Activated gamma-delta T cell treated with anti-CD3 and anti-CD28 coated beads, Interleukin-2, amount 50 U/mL, for 16 hours (primary cell): ENCODE measurements around the gene GALNT6.
"Not testable (repeated sequence)": the region's sequence is repeated elsewhere in the genome, so short reads cannot be mapped to it uniquely, and the experiment has no call there.

Experiments used
- DNase-seq: peaks from one replicate; pipeline ENCODE4 v3.0.0-alpha.2; 2020; ENCODE audit warnings: low read depth

Gene GALNT6

DNA sequence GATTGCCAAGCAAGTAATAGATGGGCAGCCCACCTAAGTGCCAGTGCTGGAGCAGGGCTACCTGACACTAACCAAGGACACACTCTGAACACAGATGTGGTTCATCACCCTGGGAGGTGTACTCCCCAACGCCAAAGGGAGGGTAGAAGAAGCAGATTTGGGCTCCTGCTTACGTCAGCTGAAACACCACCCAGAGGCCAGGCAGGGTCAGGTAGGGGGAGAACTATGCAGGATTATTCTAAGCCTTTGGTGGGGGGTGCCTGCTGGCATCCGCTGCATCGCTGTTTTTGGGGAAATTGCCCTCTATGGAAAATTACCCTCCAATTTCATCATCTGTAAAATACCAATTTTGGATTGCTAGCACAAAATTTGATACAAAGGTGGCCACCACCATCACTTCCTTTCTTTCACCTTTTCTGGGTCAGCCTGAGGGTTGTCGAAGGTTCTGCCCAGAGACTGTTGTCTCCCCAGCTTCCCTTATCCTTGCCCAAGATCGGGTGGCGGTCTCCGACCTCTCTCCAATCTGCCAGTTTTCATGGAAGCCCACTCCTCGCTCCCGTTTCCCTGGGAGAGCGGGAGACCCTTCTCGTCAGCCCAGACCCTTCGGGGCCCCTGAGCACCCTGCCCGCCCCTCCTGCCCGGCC, 67.8 kb downstream of the GALNT6 start:
- DNase-seq, result no peak

DNA sequence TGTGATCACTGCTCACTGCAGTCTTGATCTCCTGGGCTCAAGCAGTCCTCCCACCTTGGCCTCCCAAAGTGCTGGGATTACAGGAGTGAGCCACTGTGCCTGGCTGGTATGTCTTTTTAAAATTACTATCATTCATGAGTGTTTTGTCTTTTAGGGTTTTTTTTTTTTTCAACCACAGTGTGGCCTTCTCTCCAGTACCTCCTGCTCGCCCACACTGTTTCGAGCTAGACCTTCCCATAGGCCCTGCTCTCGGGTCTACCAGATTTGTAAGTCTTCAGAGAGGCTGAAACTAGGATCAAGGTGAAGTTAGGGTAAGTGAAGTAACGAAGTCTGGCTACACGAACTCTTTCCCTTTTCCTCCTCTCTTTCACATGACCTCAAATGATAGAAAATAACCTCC, 68.8 kb downstream of the GALNT6 start:
- no peak for DNase-seq

DNA sequence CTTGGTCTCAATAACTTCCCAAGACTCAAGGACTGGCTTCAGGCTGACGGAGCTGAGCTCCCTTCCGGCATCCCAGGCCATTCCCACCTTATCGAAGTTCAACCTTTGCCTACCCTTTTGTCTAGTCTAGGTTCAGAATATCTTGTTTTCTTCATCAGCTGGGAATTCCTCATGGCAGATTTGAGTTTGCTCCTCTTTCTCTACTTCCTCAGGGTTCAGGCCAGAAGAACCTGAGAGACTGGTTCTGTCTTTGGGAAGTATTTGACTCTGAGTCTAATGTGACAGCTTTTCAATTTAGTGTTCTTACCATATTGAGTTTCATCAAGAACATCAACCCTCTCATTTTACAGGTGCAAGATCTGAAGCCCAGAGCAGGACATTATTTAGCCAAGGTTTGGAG, 69.3 kb downstream of the GALNT6 start:
- DNase-seq, result no peak

DNA sequence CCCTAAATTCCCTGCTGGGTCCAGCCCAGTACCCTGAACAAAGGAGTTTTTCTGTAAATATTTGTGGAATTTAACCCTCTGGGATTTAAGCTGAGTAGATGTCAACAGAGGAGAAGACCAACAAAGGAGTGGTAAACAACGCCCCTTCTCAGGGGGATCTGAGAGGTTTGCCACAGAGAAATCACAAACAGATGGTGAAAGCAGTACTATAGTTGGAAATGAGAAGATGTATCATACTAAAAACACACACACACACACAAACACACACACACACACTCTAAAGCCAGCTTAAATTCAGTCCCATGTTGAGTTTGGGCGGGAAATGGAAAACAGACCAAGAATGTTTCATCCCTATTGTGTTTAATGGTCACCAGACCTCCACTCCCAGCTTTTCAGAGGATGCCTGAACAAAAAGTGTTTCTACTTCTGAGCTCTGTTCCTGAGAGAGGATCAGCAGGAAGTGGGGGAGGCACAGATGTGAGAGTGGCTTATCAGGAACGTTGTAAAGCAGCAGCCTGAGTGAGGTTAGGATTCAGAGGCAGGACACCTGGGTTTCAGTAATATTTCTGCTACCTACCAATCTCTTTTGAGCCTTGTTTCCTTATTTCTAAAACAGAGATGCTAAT, 70.4 kb downstream of the GALNT6 start:
- DNase-seq, result no peak

DNA sequence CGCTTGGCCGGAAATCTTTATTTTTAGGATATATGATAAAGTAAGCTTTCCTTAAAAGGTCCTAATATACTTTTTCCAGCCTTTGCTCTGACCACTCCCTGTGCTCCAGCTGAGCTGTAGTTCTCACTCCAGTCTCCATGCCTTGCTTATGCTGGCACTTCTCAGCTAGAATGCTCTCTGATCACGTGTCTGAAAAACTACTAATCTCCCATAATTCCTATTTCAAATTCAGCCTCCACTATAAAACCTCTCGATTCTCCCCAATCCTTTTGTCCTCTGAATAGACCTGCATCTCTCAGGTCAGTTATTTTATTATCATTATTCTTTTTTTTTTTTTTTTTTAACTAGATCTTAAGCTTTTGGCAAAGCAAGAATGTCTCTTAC, 70.9 kb downstream of the GALNT6 start:
- no peak for DNase-seq

DNA sequence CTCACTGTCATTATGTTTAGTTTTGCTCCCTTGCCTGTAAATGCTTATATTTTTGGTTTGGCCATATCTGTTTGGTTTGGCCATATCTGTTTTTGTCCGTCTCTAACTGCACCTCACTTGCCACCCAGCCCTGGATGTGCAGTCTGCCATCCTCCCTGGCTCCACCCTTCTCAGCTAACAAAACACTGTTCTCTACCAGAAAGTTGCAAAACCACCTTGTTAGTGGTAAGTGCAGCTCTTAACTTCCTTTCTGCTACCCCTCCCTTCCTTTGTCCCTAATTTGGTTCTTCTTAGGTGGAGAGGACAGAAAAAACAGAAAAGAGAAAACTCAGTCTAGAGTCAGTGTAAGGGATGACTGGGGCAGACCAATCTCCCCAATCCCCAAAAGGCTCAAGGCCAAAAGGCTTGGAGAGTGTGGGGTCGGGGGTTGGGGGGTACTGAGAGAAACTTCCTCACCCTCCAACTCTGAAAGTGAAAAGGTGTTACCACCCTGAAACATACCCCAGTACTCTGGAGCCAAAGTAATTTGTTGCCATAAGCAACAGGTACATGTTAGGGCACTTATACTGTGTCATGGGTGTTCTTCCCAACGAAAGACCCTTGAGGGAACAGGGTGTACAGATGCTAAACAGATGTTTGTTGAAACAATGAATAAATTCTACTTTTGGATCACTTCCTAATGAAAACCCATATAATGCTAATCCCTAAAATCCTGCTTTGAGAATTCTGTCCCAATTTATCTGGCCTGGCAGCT, 72.2 kb downstream of the GALNT6 start:
- no peak for DNase-seq

DNA sequence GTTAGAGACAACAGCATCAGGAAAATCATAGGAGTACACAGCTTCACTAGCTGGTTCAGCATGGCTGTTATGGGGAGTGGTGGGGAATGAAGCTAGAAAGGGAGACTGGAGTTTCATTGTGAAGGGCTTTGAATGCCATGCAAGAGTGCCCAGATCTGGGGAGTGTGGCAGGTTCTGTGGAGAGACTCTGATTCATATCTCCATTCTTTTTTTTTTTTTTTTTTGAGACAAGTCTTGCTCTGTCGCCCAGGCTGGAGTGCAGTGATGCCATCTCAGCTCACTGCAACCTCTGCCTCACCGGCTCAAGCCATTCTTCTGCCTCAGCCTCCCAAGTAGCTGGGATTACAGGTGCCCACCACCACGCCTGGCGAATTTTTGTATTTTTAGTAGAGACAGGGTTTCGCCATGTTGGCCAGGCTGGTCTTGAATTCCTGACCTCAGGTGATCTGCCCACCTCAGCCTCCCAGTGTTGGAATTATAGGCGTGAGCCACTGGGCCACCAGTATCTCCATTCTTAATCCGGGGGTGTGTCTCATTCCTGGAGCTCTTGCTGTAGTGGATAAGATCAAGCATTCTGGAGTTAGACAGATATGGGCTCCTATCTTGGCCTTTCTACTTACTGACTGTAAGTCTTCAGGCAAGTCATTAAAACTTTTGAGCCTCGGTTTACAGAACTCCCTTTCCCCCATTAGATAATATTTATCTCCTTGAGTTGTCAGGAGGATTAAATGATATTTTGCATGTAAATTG, 73.0 kb downstream of the GALNT6 start:
- not testable (repeated sequence) for DNase-seq

DNA sequence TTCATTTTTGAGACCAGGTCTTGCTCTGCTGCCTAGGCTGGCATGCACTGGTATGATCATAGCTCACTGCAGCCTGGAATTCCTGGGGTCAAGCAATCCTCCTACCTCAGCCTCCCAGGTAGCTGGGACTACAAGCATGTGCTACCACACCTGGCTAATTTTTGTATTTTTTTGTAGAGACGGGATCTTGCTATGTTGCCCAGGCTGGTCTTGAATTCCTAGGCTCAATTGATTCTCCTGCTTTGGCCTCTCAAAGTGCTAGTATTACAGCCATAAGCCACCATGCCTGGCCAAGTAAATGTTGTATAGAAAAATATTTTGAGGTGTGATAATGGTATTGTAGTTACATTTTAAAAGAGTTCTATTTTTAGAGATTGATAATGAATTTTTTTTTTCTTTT, 79.8 kb downstream of the GALNT6 start:
- no peak for DNase-seq

DNA sequence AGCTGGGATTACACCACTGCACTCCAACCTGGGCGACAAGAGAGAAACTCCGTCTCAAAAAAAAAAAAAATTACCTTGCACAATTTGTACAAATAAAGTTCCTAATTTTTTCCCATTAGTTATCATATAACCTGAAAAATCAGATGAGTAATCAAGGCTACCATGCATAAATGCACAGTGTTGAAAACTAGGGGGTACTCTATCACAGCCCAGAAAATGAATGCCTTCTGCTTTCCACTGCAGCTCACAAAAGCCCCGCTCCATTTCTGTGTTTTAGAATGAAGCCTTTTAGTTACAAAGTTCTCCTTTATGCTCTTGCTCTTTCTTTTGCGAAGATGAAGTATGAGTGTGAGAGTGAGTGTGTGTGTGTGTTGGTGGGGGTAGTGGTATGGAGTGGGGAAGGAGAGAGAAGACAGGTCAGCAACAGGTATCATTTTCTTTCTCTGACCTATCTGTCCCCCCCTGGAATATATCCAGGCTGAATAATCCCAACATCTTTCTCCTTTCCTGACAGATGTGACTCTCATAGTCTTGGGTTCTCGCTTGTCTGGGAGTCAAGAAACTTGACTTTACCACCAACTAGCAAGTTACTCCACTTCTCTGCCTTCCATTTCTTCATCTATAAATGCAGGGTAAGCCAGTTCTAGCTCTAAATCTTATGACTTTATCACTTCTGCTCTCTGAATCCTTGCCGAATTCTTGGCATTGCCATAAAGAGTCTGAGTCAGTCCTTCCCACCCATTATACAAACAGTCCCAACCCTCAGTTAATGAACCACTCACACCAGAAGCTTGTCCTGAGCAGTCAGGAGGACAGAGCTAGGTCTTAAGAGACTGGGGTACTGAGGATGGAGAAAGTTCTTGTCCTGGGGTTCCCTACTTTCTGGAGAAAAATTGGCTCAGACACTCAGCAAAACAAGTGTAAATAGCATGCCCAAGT, 83.3 kb downstream of the GALNT6 start:
- no peak for DNase-seq

DNA sequence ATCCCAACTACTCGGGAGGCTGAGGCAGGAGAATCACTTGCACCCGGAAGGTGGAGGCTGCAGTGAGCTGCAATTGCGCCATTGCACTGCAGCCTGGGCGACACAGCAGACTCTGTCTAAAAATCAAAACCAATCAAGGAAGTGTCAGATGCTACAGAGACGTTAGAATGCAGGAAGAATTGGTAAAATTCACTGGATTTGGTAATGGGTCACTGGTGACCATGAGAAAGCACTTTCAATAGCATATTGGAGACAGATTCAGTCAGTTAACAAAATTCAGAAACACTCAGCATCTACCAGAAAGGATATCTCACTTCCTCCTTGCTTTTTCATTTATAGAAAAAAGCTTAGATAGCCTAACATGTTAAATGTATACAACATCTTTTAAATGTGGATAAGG, 84.7 kb downstream of the GALNT6 start:
- no peak for DNase-seq
